HG02610 (cell line): Measurements from ENCODE around the gene GJB3.
"Not testable (repeated sequence)": the region's sequence is repeated elsewhere in the genome, so short reads cannot be mapped to it uniquely, and the experiment has no call there.

Experiments
- ATAC-seq: cut with Tn5 transposase; IDR thresholded peaks from one replicate; pipeline ENCODE4 v1.9.1; 2021; ENCODE audit warnings: mild to moderate bottlenecking, moderate library complexity; ENCODE audit not compliant: unreplicated experiment

GJB3 gene

DNA sequence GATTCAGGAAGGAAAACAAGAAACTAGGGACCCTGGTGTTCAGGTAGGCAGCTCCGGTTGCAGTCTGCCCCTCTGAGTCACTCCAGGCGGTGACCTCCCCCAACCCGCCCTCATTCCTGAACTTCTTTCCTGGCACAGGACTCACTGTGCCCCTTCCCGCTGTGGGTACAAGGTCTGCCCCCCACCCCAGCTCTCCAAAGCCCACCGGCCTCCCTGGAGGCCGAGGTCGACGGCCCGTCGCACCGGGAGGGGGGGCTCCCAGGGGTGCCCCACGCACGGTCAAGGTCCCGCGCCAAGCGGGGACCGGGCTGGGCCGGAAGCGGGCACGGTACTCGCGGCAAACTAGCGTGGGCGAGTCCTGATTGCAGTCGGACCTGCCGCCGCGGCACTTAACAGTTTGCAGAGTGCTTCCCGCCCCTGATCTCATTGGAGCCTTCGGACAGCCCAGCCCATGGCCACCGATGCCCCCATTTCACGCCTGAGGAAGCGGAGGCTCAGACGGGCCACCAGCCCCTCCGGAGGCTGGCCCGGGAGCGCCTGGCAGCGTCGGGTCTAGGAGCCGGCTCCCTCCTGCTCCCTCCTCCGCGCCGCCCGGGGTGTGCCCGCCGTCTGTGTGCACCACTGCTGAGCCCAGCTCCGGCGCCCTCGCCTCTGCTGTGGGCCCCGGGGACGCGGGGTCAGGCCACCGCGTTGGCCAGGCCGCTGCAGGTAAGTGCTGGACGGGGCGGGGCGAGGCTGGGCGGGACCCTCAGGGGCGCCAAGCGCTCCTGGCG is at the start of gene GJB3:
TSS of gene GJB3 (plus strand) at position 144 of the 773 bp plus-strand sequence. CDS start 3,549 bp downstream, outside the sequence.
- no peak for ATAC-seq

DNA sequence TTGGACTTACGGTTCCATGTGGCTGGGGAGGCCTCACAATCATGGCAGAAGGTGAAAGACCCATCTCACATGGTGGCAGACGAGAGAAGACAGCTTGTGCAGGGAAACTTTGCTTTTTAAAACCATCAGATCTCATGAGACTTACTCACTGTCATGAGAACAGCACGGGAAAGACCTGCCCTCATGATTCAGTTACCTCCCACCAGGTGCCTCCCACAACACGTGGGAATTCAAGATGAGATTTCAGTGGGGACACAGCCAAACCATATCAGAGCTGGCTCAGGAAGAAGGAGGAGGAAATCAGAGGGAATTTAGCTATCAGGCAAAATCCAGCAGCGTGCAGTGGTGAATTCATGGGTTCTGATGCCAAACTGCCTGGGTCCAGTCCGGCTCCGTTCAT is 48.2 kb upstream of the GJB3 start:
- not testable (repeated sequence) for ATAC-seq

DNA sequence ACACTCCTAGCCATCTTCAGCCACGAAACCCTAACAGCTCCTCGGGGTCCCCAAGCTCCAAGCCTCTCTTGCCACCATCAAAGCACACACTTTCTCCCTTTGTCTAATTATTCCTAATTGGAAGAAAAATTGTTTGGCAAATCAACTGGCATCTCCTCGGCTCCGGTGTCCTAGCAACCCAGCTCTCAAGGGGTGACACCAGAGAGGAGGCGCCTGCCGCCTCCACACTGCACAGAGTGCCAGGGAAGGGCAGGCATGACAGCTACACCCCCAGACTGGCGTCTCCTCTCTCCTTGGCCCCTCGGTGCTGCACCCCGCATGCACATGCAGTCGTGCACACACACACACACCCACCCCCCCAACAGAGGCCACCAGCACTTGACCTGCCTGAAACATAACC is 44.3 kb upstream of the GJB3 start:
- no peak for ATAC-seq

GRCh38 chr1:34737236-34737635 is 43.8 kb upstream of the GJB3 start:
- ATAC-seq = not testable (repeated sequence)

GRCh38 chr1:34739613-34740012 is 41.4 kb upstream of the GJB3 start:
- ATAC-seq = no peak

DNA sequence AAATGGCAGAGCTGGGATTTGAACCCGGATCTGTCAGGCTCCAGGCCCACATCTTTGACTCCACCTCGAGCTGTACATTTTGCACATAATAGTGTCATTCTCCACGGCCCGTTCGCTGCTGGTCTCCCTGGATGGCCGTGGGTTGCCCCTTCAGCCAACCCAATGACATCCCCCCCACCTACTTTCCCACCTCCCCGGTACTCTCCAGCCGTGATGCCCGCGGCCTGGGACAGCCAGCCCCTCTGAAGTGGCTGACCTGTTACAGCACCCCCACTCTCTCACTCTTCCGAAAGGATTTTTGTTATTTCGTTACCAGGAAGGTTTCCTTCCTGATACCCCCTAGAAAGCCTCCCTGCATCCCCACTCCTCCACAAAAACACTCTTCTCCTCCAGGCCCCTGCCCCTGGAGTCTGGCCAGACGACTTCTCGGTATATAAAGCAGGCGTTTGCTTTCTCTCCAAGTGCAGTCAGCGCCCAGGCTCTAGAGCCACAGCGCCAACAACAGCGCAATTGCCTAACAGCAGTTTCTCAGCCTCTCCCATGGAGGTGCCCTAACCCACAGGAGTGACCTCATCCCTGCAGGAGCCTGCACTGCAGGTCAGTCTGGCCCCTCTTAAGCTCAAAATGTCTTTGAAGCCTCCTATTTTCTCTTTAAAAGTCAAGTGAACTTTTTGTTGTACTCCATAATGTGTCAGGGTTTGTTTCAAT is 40.7 kb upstream of the GJB3 start:
- no peak for ATAC-seq

- no peak for ATAC-seq
Observed at GRCh38 chr1:34742667-34743270, 38.2 kb upstream of the GJB3 start.

- ATAC-seq = no peak
Observed at GRCh38 chr1:34743775-34744174, 37.2 kb upstream of the GJB3 start.

- ATAC-seq = no peak
Observed at GRCh38 chr1:34744851-34745250, 36.2 kb upstream of the GJB3 start.

DNA sequence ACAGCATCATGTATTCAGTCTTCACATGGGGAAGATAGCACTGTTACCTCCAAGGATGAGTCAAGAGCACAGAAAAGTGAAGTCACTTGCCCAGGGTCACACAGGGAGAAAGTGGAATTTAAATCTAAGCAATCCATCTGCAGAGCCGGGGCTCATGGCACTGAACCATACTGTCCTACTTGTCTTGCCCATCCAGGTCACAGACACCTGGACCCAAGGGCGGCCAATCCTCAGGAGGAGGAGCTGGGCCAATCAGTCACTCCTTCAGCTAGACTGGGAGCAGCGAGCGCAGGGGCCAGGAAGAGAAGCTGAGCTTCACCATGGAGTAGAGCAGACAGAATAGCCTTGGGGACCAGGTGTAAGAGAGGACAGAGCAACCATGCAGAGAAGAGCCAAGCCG is 35.3 kb upstream of the GJB3 start:
- no peak for ATAC-seq

- ATAC-seq = no peak
Observed at GRCh38 chr1:34746101-34746500, 34.9 kb upstream of the GJB3 start.

- no peak for ATAC-seq
Observed at GRCh38 chr1:34746785-34747637, 34.0 kb upstream of the GJB3 start.

- ATAC-seq = no peak
Observed at GRCh38 chr1:34747638-34747941, 33.4 kb upstream of the GJB3 start.

- no peak for ATAC-seq
Observed at GRCh38 chr1:34749992-34750391, 31.0 kb upstream of the GJB3 start.

DNA sequence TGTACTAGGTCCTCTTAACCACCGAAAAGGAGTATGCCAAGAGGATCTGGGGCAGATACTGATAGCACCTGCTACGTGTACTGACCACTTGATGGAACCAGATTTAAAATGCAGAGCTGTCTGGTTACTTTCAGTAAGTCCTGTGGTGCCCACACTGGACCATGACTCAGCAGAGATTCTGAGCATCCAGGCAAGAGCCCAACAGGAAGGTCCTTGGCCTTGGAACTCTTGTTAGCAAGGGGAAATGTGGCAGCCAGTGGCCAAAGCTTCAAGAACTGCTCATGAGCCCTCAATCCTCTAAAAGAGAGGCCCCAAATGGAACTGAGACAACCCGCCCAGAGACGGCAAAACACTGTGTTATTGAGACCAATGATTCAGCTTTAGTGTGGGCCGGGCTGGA is 30.4 kb upstream of the GJB3 start:
- ATAC-seq = no peak

- ATAC-seq = no peak
Observed at GRCh38 chr1:34753163-34753562, 27.9 kb upstream of the GJB3 start.

DNA sequence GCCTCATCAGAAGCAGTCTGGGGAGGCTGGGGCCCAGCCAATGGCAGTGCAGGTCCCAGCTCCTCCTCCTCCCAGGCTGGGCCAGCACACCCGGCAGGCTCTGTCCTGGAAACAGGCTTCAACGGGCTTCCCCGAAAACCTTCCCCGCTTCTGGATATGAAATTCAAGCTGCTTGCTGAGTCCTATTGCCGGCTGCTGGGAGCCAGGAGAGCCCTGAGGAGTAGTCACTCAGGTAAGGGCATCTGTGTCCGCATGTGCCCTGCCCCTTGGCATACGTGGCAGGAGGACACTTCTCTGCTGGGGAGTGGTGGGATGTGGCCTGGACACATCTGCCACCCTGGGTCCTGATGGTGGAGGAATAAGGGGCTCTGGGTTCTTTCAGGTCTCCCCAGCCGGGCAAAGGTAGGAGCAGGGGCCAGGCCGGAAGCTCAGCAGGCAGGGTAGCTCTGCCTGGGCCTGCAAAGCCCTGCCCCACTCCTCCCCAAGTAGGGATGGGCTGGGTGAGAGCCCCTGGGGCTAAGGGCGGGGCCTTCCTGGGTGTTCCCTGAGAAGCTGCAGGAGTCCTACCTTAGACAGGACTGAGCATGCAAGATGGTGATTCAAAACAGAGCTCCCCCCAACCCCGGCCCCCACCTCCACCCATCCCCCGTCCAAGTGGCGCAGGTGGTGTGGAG is 25.9 kb upstream of the GJB3 start, which contains the start of gene GJB5:
TSS of gene GJB5 (plus strand) at position 84 of the 674 bp plus-strand sequence. CDS start 2,284 bp downstream, outside the sequence.
- no peak for ATAC-seq

DNA sequence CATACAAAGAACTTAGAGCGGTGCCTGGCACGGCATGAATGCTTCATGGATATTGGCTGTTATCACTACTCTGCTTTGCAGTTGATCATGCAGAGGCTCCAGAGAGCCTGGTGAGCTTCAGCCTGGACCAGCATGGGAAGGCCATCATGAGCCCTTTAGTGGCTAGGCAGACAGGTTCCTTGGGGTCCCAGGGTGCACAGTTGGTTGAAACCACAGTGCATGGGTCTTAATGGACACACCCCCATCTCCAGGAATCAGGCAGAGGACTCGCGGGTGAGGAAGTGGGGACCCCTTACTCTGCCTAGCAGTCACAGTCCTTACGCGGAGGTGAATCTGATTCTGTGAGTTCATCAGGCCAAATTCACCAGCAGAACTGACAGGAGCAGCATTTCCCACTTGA is 25.1 kb upstream of the GJB3 start:
- ATAC-seq = no peak

GRCh38 chr1:34757386-34757785 is 23.6 kb upstream of the GJB3 start:
- no peak for ATAC-seq

DNA sequence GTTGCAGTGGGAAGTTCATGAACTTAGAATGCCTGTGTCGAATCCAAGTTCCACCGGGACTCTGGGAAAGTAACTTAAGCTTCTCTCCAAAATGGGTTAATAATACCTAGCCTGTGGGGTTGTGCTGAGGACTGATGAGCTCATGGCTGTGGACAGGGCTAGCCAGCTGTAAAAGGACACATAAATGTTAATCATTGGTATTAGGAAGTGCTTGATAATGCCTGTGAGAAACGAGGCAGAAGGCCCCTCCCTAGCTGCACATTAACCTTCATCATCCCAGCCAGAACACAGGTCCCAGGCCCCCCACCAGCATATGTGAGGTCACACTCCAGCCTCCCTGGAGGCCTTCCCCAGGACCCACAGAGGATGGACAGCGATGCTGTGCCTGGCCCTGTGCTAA is 22.3 kb upstream of the GJB3 start:
- no peak for ATAC-seq
